HG03196 (cell line): Measurements from ENCODE around the gene BLTP3A.

Experiments
- ATAC-seq: cut with Tn5 transposase; IDR thresholded peaks from one replicate; pipeline ENCODE4 v1.9.1; 2021; ENCODE audit not compliant: unreplicated experiment

Gene BLTP3A

DNA sequence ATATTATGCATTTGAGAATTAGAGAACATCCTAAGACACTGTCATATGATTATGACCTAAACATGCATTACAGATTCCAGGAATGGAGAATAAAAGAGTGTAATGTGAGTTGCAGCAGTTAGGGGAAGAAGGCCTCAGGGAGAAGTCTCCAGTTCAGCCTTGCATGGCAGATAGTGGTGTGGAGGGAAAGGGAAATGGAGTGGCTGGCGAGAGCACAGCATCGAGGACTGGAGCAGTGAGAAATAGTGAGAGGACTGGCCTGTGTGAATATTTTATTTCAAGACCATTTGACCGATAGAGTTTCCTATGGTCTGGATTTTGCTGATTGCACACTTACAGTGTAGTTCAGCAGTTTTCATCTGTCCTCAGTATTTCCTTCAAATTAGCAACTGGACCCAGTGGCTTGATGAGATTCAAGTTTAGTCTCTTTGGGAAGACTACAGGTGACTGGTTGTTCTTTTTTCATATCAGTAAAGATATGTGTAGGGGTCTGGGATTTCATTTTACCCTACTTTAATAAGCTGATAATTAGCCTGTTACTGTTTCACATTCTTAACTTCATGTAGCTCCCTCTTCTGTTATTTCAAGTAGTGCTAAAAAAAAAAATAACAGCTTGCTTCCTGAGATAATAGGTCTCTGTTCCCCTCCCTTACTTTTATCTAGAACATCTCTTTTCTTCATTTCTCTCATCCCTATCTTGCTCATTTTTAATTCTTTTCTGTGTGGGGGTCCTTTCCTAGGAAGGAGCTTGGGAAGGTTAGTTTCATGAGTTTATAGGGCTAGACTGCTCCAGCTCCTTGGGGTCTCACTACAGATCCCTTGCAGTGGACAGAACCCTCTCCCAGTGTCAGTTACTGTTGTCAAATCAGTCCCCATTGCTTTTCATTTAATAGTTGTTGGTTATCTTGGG lies 27.9 kb downstream of the BLTP3A start:
- no peak for ATAC-seq

DNA sequence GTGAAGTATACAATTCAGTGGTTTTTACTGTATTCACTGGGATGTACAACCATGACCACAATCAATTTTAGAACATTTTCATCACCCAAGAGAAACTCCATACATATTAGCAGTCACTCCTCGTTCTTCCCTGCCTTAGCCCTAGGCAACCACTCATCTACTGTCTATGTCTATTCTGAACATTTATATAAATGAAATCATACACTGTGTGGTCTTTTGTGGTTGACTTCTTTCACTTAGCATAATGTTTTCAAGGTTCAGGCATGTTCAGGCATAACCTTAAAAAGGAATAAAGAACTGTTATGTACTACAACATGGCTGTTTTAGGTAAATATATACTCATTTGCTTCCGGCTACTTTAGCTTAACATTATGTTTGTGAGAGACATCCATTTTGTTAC lies 37.3 kb downstream of the BLTP3A start:
- no peak for ATAC-seq

DNA sequence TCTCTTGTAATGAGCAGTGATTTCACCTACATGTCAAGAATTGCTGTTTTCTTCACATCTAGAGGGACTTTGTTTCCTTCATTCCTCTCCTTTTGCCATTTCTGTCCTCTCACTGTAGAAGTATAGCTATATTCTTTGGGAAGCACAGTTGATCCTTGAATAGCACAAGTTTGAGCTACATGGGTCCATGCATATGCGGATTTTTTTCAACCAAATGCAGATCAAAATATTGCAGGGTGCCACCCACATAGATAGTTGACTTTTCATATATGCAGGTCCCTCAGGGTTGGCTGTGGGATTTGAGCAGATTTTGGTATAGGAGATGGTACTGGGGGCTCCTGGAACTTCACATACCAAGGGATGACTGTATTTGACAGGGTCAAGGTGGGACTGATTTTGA lies 41.1 kb downstream of the BLTP3A start:
- ATAC-seq, result no peak

DNA sequence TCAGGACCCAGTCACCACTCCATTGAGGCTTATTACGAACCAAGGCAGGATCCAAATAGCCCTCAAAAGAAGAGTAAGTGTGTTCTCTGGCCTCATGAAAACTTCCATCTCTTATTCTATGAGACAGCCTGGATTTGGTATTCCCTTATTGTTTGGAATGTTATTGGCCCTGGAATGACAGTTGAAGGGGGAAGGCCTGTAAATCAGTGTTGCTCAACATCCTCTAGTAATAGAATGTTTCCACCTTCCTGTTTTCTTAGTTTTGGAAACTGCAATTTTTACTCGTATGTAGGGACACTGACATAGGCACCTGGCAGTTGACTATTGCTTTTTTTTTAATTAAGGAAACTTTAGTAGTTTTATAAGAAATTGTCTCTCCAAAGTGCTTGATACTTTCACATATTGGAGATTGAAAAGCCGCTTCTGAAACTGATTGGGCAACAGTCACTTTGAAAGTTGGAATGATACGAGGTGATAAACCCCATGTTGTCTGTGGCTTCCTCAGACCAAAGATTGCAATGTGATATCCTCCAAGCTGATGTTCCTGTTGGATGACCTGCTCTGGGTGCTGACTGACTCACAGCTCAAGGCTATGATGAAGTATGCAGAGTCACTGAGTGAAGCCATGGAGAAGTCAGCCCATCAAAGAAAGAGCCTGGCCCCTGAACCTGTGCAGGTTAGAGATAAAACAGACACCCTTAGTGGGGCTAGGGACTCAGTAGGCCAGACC lies 43.1 kb downstream of the BLTP3A start:
- no peak for ATAC-seq

DNA sequence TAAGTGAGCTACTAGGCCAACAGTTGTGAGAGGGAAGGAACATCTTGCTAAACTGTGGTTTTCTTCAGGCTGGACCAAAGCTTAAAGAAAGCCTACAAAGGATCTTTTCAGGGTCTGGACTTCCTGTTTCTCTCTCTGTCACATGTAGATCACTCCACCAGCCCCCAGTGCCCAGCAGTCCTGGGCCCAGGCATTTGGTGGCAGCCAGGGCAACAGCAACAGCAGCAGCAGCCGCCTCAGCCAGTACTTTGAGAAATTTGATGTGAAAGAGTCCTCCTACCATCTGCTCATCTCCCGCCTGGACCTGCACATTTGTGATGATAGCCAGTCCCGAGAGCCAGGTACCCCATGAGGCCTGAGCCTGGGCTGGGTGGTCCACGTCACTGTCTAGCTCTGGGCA lies 44.1 kb downstream of the BLTP3A start:
- no peak for ATAC-seq

DNA sequence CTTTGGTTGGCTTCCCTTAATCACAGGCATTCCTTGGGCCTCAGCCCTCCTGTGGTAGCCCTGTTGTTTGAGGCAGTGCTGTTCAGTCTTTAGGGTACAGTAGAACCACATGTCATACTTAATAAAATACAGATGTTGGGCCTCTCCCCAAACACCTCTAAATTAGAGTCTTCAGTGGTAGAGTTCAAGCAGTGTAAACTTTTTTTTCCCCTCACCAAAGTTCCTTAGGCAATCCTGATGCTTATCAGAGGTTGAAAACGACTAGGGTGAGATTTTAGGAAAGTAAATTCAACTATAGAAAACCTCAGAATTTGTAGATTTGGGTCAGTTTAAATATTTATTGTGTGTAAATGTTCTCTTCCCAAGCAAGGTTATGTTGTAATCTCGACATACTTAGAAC lies 44.6 kb downstream of the BLTP3A start:
- no peak for ATAC-seq

DNA sequence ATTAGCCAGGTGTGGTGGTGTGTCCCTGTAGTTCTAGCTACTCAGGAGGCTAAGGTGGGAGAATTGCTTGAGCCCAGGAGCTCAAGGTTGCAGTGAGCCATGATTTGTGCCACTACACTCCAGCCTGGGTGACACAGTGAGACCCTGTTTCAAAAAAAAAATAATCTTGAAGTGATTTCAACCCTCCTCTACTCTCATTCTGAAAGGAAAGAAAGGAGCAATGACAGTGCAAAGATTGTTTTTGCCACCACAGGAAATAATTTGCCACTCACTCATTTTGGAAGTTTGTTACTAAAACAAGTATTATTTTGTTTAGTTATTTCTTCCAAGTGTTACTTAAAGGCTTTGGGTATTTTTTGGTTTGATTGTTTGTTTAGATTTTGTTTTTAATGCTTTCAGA lies 45.6 kb downstream of the BLTP3A start:
- ATAC-seq, result no peak

DNA sequence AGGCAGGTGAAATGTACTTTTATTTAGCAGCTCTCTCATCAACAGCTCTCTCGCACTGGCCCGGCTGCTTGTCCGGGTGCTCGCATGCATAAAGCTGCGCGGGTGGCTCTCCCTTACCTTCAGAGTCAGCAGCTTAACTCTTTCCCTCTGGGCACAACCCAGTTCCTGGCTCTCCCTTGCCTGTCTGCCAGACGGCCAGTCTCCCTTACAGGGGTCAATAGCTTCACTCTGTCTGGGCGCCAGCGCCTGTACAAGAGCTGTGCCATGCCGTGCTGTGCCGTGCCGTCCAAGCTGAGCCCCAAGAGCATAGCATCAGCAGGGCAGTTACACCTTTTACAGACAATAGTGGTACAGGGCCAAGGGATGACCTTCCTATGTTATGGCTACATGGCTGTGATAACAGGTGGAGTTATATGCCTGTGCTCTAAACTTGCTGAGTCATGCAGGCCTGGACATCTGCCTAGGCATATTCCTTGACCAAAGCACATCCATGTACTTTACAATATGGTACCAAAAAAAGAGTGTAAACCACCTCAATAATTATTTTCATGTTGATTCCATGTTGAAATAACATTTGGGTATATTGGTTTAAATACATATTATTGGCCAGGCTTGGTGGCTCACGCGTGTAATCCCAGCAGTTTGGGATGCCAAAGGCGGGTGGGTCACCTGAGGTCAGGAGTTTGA lies 47.9 kb downstream of the BLTP3A start:
- no peak for ATAC-seq
